GM23248 (cell line): Measurements from ENCODE around the gene CBFA2T3.

ENCODE experiments used
- EZH2 ChIP-seq: fragments of 200-600 bp; sonication (generic); IDR thresholded peaks from 2 replicates; pipeline ENCODE4 v1.6.1; 2018; ENCODE audit warnings: antibody characterized with exemption, mild to moderate bottlenecking; ENCODE audit not compliant: insufficient read depth, poor library complexity, severe bottlenecking
- EZH2phosphoT487 ChIP-seq: fragments of 200-600 bp; sonication (generic); IDR thresholded peaks from 2 replicates; pipeline ENCODE4 v1.6.1; 2018; ENCODE audit warnings: antibody characterized with exemption, moderate library complexity, mild to moderate bottlenecking, low read depth; ENCODE audit not compliant: insufficient read depth

DNA sequence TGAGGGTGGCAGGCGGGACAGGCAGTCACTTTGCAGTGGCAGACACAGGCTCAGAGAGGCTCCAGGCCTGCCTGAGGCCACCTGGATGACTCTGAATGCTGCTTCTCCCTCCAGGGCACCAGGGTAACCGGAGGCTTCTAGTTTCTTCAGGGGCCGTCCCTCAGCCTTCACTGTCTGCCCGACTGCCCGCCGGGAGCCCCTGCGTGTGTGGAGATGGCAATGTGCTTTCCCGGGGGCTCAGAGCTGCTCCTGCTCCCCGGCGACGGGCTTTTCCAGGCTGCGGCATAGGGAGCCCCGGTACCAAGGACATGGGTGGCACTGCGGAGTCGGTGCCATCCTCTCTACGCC, 51.5 kb downstream of the CBFA2T3 start:
- TF ChIP-seq EZH2: no peak
- TF ChIP-seq EZH2phosphoT487: no peak
